Aorta (tissue), 5 donors: Measurements from ENCODE around the gene EML1. TPM values are rescaled to one million over a fixed set of nuclear protein-coding genes. Genes with fewer than 3 reads are reported as not detected.

Experiments used
- ATAC-seq: fragments of 200-7000 bp; cut with Tn5 transposase; one replicate; pipeline ENCODE4 v1.9.1; 2022; ENCODE audit warnings: moderate library complexity; ENCODE audit not compliant: low FRiP score
- DNase-seq, 2 donors: peaks; one replicate each; pipeline ENCODE4 v3.0.0-alpha.2; 2020
- H3K27ac ChIP-seq, 2 donors: one replicate each; pipeline ENCODE4 v1.5.1; 2013; ENCODE audit warnings: low read length in 2 of 2, mild to moderate bottlenecking in 2 of 2, moderate library complexity in 2 of 2, control low read depth in 1 of 2, inconsistent platforms in 1 of 2, low read depth in 1 of 2
- H3K27me3 ChIP-seq, 2 donors: one replicate each; pipeline ENCODE4 v1.6.1; 2013; ENCODE audit warnings: control low read depth in 1 of 2, low read length in 1 of 2, mild to moderate bottlenecking in 1 of 2, moderate library complexity in 1 of 2; ENCODE audit not compliant: insufficient read depth in 2 of 2, control insufficient read depth in 1 of 2
- H3K36me3 ChIP-seq, 2 donors: one replicate each; pipeline ENCODE4 v1.6.1; 2013; ENCODE audit warnings: control low read depth in 1 of 2, low read length in 1 of 2, mild to moderate bottlenecking in 1 of 2; ENCODE audit not compliant: insufficient read depth in 2 of 2, control insufficient read depth in 1 of 2
- H3K4me1 ChIP-seq, 2 donors: one replicate each; pipeline ENCODE4 v1.6.1; 2013; ENCODE audit warnings: low read length in 2 of 2, control low read depth in 1 of 2, mild to moderate bottlenecking in 1 of 2, moderate library complexity in 1 of 2; ENCODE audit not compliant: insufficient read depth in 2 of 2, control insufficient read depth in 1 of 2
- H3K4me3 ChIP-seq, 2 donors: one replicate each; pipeline ENCODE4 v1.5.1; 2013; ENCODE audit warnings: low read length in 2 of 2, control low read depth in 1 of 2, mild to moderate bottlenecking in 1 of 2
- H3K9me3 ChIP-seq: one replicate; pipeline ENCODE4 v1.6.1; 2013; ENCODE audit warnings: mild to moderate bottlenecking, low read length; ENCODE audit not compliant: control insufficient read depth
- WGBS, 2 donors: extraction: QIAGEN DNeasy Blood & Tissue Kit; methylation state at CpG; one replicate each; pipeline ENCODE4 v1.1.7; 2013; 5-methylcytosine and 5-hydroxymethylcytosine counted together
- intact Hi-C, 2 donors: fragments of 100-400 bp; cut with DNase I; formaldehyde crosslinking; loops; one replicate each; pipeline versions ENCODE4 v1.14.2 to v1.15.0; 2022
- polyA plus RNA-seq, 2 donors: library from polyadenylated mRNA; stranded (reverse); fragments of 200-250 nt; gene quantifications; one replicate each; pipeline ENCODE4 v1.2.3, GENCODE V29; 2013
- total RNA-seq, 2 donors: library from RNA; stranded (reverse); fragmentation: NEBNext Ultra II Directional; extraction: Animal tissue kit (Norgen Biotek cat#: 25700); gene quantifications; one replicate each; pipeline ENCODE4 v1.2.1, GENCODE V29; 2021
- donor health status: healthy with polysubstance abuse.
- donor health status: Bipolar disorder and iron deficiency.
- donor health status: DM: no; HTN: no; CAD: no.
- donor health status: DM: no; HTN: no; CAD: no.
- donor health status: DM: yes; HTN: yes; CAD: no.

Gene EML1
- total and polyA plus RNA-seq, 4 donors, result 4.8 to 62.0 (median 36.6) TPM

DNA sequence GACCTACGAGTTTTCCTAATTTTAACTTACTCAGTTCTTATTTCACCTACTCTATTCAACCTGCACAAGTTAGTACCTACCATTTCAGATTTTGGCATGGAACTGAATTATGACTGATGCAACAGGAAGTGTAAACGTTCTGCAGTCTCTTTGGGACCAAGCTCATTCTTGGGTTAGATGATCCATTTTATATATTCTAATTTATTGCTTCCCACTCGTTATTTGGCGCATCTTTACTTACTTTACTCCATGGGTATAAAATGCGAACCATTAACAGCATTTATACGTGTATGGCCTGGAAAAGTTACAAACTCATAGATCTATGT, 1.0 kb upstream of the EML1 start:
- ATAC-seq (no peak), DNase-seq (no peak)
- Histone ChIP-seq H3K27me3 (no peaks in the 10 kb centered on the region), H3K27ac (no peak overlapping the region), H3K4me1 (no peaks in the 10 kb centered on the region), H3K9me3 (no peaks in the 10 kb centered on the region), H3K4me3 (no peak overlapping the region), H3K36me3 (no peaks in the 10 kb centered on the region)
- 79 to 82% methylated on average over 6 of the region's 6 CpGs for WGBS, 2 donors
- intact Hi-C loops, result loop anchor here (2.0 to 5.0 kb wide), 5 partner anchors 35 to 110 kb away; partner anchors contain the start of gene CYP46A1 (in 1 of the 2)

DNA sequence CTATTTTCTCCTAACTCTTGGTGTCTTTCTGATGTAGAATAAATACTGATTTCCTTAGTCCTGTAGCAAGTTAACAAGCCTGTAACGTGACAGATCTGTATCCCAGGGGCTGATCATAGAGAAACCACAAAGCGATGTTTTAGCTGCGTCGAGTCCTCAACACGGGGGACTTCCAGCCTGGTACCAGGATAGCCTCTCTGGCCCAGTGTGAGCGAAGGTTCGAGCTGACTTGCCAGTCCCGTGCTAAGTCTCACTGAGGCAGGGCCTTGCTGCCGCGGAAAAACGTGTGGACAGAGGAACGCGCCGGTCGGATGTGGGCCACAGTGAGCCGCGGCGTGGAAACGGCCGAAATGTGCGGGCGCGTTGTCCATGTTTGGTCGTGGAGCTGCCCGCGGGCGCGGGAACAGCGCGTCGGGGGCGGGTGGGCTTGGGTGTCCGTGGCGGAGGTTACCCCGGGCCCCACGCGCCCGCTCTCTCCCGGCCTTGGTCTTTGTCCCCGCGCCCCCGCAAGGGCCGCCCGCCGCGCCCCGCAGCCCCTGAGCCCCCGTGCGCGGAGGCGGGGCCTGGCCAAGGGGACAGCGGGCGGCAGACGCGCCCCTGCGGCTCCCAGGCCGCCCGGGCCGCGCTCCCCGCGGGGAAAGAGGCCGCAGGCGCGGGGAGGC, 531 bp upstream of the EML1 start:
- DNase-seq (peak in 1 of 2 donors; percentile 84), ATAC-seq (peak; percentile 36)
- peak overlapping the region; percentile 51 to 93 for H3K27ac ChIP-seq
- H3K27me3 ChIP-seq, result no peaks in the 10 kb centered on the region
- no peaks in the 10 kb centered on the region for H3K9me3 ChIP-seq
- intact Hi-C loops, result loop anchor here (2.0 to 5.0 kb wide), 5 partner anchors 35 to 110 kb away; partner anchors contain the start of gene CYP46A1 (in 1 of the 2)
- H3K36me3 ChIP-seq, result no peaks in the 10 kb centered on the region
- H3K4me3 ChIP-seq, result peak overlapping the region; percentile 92 to 96
- no peaks in the 10 kb centered on the region for H3K4me1 ChIP-seq
- 8 to 11% methylated on average over 35 to 65 of the region's 65 CpGs for WGBS, 2 donors

DNA sequence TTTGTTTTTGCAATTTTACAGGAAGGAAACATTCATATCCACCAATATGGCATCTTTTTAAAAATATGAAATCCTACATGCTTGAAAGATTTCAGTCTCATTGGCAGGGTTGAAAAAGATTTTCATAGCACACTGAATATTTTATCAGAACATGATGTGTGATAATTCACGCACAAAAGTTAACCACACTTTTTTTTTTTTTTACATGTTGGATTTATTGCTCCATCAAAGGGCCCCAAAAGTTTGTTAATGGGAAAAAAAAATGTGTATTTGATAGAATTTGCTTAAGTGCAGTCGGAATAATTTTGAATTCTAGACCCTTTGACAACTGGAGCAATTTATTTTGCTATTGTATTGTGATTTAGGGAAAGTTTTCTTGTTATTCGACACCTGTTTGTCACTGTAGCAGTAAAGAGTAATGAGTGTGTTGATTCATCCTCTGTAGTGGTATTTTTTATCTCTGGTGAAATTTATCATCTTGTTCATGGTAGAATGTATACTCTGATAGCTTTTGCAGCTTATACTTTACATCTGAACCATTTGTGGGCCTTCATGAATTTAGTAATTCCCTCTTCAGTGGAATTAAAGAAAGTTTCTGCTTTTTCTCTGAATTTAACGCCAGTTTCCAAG, 1.1 kb downstream of the EML1 start:
- H3K4me1 ChIP-seq, result no peaks in the 10 kb centered on the region
- peak overlapping the region; percentile 92 to 96 for H3K4me3 ChIP-seq
- no peaks in the 10 kb centered on the region for H3K27me3 ChIP-seq
- 74 to 77% methylated on average over 4 of the region's 4 CpGs for WGBS, 2 donors
- intact Hi-C loops, result loop anchor here (5.0 kb wide), 4 partner anchors 37 to 112 kb away; partner anchors contain the start of gene CYP46A1 (in 1 of the 2)
- H3K27ac ChIP-seq, result no peak overlapping the region
- DNase-seq, result no peak
- H3K36me3 ChIP-seq, result no peaks in the 10 kb centered on the region
- no peaks in the 10 kb centered on the region for H3K9me3 ChIP-seq
- ATAC-seq, result no peak

DNA sequence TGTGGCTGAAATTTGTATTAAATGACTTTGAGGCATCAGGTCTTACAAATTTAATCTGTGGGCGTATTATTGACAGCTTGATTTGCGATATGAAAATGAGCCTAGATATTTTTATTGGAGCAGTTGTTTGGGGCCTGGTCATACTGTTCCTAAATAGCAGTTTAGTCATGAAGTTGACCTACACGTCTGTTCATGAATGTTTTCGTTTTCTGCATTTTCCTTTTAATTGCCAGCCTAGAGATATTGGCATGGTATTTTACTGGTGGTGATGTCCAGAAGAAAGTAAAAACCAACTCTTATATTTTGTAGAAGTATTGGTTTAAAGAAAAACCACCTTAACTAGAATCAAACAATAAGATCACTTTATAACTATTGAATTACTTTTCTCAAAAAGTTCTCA, 1.8 kb downstream of the EML1 start:
- DNase-seq (no peak), ATAC-seq (no peak)
- H3K27ac ChIP-seq, result no peak overlapping the region
- H3K36me3 ChIP-seq, result no peaks in the 10 kb centered on the region
- H3K27me3 ChIP-seq, result no peaks in the 10 kb centered on the region
- H3K9me3 ChIP-seq, result no peaks in the 10 kb centered on the region
- intact Hi-C loops, result loop anchor here in 1 of 2 donors (5.0 kb wide), 1 partner anchor 92 kb away; no protein-coding TSS in a partner anchor
- no peaks in the 10 kb centered on the region for H3K4me1 ChIP-seq
- no peak overlapping the region for H3K4me3 ChIP-seq
- WGBS, 2 donors, result 33 to 38% methylated on average over 4 of the region's 4 CpGs

DNA sequence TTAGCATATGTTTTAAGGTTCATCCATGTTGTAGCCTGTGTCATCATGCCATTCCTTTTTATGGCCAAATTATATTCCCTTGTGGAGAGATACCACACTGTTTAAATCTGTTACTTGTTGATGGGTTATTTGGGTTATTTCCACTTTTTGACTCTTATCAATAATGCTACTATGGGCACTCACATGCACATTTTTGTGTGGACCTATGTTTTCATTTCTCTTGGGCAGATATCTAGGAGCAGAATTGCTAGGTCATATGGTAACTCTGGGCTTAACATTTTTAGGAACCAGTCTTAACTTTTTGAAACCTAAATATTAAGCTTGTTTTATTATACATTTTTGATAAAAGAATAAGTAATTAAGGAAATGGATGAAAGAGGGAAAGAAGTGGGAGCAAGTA, 4.0 kb downstream of the EML1 start:
- no peaks in the 10 kb centered on the region for H3K27me3 ChIP-seq
- ATAC-seq, result no peak
- no peaks in the 10 kb centered on the region for H3K9me3 ChIP-seq
- intact Hi-C loops, result loop anchor here in 1 of 2 donors (5.0 kb wide), 1 partner anchor 90 kb away; no protein-coding TSS in a partner anchor
- DNase-seq, result no peak
- H3K4me1 ChIP-seq, result no peaks in the 10 kb centered on the region
- no peak overlapping the region for H3K4me3 ChIP-seq
- no peaks in the 10 kb centered on the region for H3K36me3 ChIP-seq
- no peak overlapping the region for H3K27ac ChIP-seq

DNA sequence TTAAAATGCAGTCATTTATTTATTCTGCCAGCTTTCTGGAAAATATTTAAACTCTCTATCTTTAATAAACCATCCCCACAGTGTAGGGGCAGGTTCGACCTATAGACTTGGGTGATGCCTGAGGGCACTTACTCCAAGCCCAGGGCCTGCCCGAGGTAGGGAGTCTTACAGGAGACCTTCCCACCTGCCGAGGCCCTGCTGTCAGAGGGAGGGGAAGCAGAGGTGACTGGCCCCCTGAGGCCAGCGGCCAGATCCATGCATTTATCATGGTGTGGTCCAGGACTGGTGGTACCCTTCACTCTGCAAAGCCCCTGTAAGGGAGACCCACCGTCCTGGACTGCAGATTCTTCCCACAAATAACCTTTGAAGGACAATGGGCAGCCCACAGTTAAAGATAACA, 7.6 kb downstream of the EML1 start:
- H3K36me3 ChIP-seq, result no peaks in the 10 kb centered on the region
- no peak overlapping the region for H3K27ac ChIP-seq
- H3K27me3 ChIP-seq, result no peaks in the 10 kb centered on the region
- 91 to 92% methylated on average over 5 of the region's 5 CpGs for WGBS, 2 donors
- no peak for DNase-seq
- H3K9me3 ChIP-seq, result no peaks in the 10 kb centered on the region
- no peak overlapping the region for H3K4me3 ChIP-seq
- no peak for ATAC-seq
- intact Hi-C loops, result no loop called here
- H3K4me1 ChIP-seq, result no peaks in the 10 kb centered on the region

DNA sequence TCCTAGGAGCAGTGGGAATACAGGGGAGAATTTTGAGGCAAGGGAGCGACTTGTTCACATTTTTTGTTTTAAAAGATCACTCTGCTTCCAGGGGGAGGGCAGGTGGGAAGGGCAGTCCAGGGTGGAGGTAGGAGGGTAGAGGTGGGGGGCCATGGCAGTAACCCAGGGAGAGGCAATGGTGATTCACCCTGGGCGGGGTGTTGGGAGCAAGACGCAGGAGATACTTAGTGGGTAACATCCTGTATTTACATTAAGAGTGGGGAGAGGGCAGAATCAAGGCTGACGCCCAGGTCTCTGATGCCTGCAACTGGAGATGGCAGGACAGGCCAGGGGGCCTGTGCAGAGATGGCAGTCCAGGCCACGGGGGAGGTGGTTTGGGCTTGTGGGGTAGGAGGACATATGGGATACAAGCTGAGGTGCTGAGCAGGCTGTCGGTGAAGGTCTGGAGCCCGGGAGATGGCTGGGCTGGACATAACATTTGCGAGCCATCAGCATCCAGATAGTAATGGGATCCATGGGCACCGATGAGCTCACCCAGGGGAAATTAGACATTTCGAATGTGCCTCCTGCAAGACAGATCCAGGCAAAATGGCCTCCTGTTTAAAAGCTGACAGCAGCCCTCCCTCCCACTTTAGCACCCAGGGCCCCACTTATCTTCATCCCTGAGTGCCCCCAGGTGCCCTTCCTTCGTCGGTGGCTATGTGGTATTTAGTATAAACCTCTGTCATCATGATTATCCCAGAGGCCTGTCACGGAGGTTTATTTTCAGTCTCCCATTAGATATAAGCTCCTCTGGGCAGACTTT, 9.3 kb downstream of the EML1 start:
- DNase-seq, result no peak
- Histone ChIP-seq H3K36me3 (no peaks in the 10 kb centered on the region), H3K27ac (no peak overlapping the region), H3K4me3 (no peak overlapping the region), H3K4me1 (no peaks in the 10 kb centered on the region), H3K9me3 (no peaks in the 10 kb centered on the region), H3K27me3 (no peaks in the 10 kb centered on the region)
- intact Hi-C loops, result no loop called here
- no peak for ATAC-seq
- 91 to 98% methylated on average over 13 of the region's 13 CpGs for WGBS, 2 donors

DNA sequence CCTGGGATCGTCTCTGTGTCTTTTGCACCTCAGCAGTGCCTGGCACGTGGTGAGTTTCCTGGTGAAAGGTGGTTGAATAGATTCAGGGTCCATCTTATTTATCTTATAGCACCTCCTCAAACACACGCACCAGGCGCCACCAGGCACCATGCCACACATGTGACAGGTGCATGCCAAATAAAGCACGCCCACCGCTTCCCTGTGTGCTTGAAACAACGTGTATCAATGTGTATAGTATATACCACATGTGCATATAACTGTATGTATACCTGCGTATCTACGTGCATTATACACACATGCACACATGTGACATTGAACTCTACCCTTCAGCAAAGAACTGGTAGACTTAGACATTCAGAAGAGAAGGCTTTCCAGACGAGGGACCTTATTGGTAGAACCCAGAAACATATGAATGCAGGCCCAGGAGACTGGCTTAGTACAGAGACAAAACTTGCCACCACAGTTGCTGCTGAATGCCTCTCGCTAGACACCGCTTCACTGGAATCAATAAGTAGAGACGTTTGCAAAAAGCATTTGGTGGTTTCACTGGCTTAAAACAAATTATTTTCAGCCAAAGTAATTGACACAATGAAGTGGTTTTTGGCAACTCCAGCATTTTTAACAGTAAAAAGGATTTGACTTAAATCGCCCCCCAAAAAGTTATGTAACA, 10.0 kb downstream of the EML1 start:
- no peak overlapping the region for H3K4me3 ChIP-seq
- intact Hi-C loops, result no loop called here
- no peak overlapping the region for H3K27ac ChIP-seq
- no peak for DNase-seq
- H3K36me3 ChIP-seq, result no peaks in the 10 kb centered on the region
- no peak for ATAC-seq
- no peaks in the 10 kb centered on the region for H3K9me3 ChIP-seq
- H3K27me3 ChIP-seq, result no peaks in the 10 kb centered on the region
- no peaks in the 10 kb centered on the region for H3K4me1 ChIP-seq
- WGBS, 2 donors, result 89% methylated on average over 14 of the region's 14 CpGs
